A673 (cell line): ENCODE results near the gene HMOX2.

Source experiments
- EZH2 ChIP-seq: fragments of 200-600 bp; sonication (generic); IDR thresholded peaks from 2 replicates; pipeline ENCODE4 v1.6.1; 2017; ENCODE audit warnings: borderline replicate concordance, low read depth, mild to moderate bottlenecking, mixed read lengths, antibody characterized with exemption, low read length; ENCODE audit not compliant: poor library complexity, severe bottlenecking
- TF ChIP-seq, protein P1 (sequence below): fragments of 300-800, 200-600 bp; sonication (generic); conservative IDR thresholded peaks from 2 replicates; pipeline ENCODE4 v1.5.1; 2017; ENCODE audit warnings: low read depth, mild to moderate bottlenecking, antibody characterized with exemption, low read length, moderate library complexity, mixed read lengths

DNA sequence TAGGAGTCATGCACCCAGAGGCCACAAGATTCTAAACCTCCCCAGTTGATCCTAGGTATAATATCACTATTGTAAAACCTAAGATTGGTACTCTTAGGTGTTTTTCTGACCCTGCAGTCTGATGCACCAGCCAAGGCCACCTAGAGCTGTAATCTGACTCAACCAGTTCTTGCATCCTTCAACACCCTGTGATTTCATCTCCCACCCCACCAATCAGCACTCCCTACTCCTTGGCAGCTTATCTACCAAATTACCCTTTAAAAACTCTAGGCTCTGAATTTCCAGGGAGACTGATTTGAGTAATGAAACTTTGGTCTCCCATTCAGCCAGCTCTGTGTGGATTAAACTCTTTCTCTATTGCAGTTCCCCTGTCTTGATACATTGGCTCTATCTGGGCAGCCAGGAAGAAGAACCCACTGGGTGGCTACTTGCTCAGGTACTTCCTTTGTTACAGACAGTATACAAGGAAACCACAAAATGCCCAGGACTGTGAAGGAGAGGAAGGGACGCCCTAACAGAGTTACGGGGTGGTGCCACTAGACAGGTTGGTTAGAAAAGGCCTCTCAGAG lies 63.6 kb downstream of the HMOX2 start:
- TF ChIP-seq EZH2, result no peak
- TF ChIP-seq, protein P1, sequence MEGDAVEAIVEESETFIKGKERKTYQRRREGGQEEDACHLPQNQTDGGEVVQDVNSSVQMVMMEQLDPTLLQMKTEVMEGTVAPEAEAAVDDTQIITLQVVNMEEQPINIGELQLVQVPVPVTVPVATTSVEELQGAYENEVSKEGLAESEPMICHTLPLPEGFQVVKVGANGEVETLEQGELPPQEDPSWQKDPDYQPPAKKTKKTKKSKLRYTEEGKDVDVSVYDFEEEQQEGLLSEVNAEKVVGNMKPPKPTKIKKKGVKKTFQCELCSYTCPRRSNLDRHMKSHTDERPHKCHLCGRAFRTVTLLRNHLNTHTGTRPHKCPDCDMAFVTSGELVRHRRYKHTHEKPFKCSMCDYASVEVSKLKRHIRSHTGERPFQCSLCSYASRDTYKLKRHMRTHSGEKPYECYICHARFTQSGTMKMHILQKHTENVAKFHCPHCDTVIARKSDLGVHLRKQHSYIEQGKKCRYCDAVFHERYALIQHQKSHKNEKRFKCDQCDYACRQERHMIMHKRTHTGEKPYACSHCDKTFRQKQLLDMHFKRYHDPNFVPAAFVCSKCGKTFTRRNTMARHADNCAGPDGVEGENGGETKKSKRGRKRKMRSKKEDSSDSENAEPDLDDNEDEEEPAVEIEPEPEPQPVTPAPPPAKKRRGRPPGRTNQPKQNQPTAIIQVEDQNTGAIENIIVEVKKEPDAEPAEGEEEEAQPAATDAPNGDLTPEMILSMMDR, result no peak
